Measurements from ENCODE around the gene STC2. TPM values are rescaled to one million over a fixed set of nuclear protein-coding genes. Genes with fewer than 3 reads are reported as not detected.
A peak's percentile ranks its signal among the peaks of the same experiment; 100 is the strongest.

STC2 gene
- total RNA-seq, 1 experiment from 2014 or later: 57.0 TPM

GRCh38 chr5:173327084-173327947 is 898 bp downstream of the STC2 start:
- ATAC-seq (no peak), DNase-seq (ENCODE audit: low spot score) (no peak)
- Mint-ChIP-seq H3K27ac (peak overlapping the region; percentile 44; the same call in 1 of the 2 replicates), H3K9me3 (0 out of 2 replicates have a peak, but pooled peaks cover 3% of the 10 kb centered on the region), H3K36me3 (peaks cover 42% of the 10 kb centered on the region), H3K27me3 (ENCODE audit: low read depth) (peaks cover 8% of the 10 kb centered on the region), H3K4me1 (peaks cover 52% of the 10 kb centered on the region), H3K4me3 (peak overlapping the region; percentile 96)
- ChIA-PET POLR2A (interaction anchor here (0.8 to 5.3 kb wide), 7 partner anchors 8 to 344 kb away, joined by 3 to 79 read pairs (median 9); partner anchors contain the start of gene ATP6V0E1), CTCF (interaction anchor here (0.5 to 8.1 kb wide), 5 partner anchors 25 to 319 kb away, joined by 3 to 169 read pairs (median 4); no protein-coding TSS in a partner anchor)
- TF ChIP-seq KAT7 (CRISPR knock-in tag; IDR thresholded peaks at IDR 0.05; ENCODE audit: borderline replicate concordance) (0 out of 2 replicates have a peak, but pooled peaks have one; percentile 33), GTF2I (CRISPR knock-in tag; conservative IDR thresholded peaks at IDR 0.05) (no peak), ZNF281 (CRISPR knock-in tag; IDR thresholded peaks at IDR 0.05) (peak; percentile 57; the same call in 1 of the 2 replicates), E2F4 (CRISPR knock-in tag; IDR thresholded peaks at IDR 0.05; ENCODE audit: borderline replicate concordance, low read depth) (no peak), GRHL2 (CRISPR knock-in tag; IDR thresholded peaks at IDR 0.05; ENCODE audit: insufficient replicate concordance, severe bottlenecking) (no peak), TP53 (CRISPR knock-in tag; IDR thresholded peaks at IDR 0.05) (no peak; the same call in 1 of the 2 replicates), HMGXB4 (CRISPR knock-in tag; IDR thresholded peaks at IDR 0.05) (peak; percentile 35; the same call in 1 of the 2 replicates), AR (CRISPR knock-in tag; IDR thresholded peaks at IDR 0.05) (no peak), NFE2L1 (CRISPR knock-in tag; IDR thresholded peaks at IDR 0.05) (peak; percentile 7; the same call in 1 of the 2 replicates), ATF1 (CRISPR knock-in tag; IDR thresholded peaks at IDR 0.05) (no peak), TEAD4 (CRISPR knock-in tag; IDR thresholded peaks at IDR 0.05) (0 out of 2 replicates have a peak, but pooled peaks have one; percentile 19), MXD4 (CRISPR knock-in tag; IDR thresholded peaks at IDR 0.05; ENCODE audit: borderline replicate concordance) (no peak), ZNF396 (CRISPR knock-in tag; IDR thresholded peaks at IDR 0.05; ENCODE audit: borderline replicate concordance) (no peak), IRF1 (CRISPR knock-in tag; IDR thresholded peaks at IDR 0.05) (no peak), ZNF532 (CRISPR knock-in tag; IDR thresholded peaks at IDR 0.05; ENCODE audit: borderline replicate concordance) (no peak), ESRRA (CRISPR knock-in tag; IDR thresholded peaks at IDR 0.05; ENCODE audit: borderline replicate concordance) (peak; percentile 72), ZBTB43 (CRISPR knock-in tag; IDR thresholded peaks at IDR 0.05) (0 out of 2 replicates have a peak, but pooled peaks have one; percentile 31), NR1H2 (CRISPR knock-in tag; IDR thresholded peaks at IDR 0.05) (no peak), SP1 (CRISPR knock-in tag; conservative IDR thresholded peaks at IDR 0.05) (0 out of 2 replicates have a peak, but pooled peaks have one; percentile 41), OVOL2 (CRISPR knock-in tag; IDR thresholded peaks at IDR 0.05; ENCODE audit: borderline replicate concordance) (no peak)

All from WTC11 (cell line).